HEK293 (cell line): ENCODE data around the gene SPTBN2.

Source experiments
- CTCF ChIA-PET: fragments of 350-600 bp; formaldehyde crosslinking; extraction: SDS; loops from one replicate; lab custom pipeline; 2021; ENCODE audit warnings: antibody characterized with exemption; lab: Yijun Ruan, JAX
- POLR2A ChIA-PET: fragments of 300-600 bp; formaldehyde crosslinking; extraction: SDS; loops from one replicate; lab custom pipeline; 2020; ENCODE audit warnings: antibody characterized with exemption, inconsistent platforms; lab: Yijun Ruan, JAX
- H3K27ac ChIP-seq: fragments of 200-500 bp; sonication (Bioruptor generic); 2 replicates; pipeline ENCODE4 v1.5.1; 2014; ENCODE audit warnings: low read depth, low read length, control low read depth, inconsistent platforms; ENCODE audit errors: extremely low read depth
- H3K36me3 ChIP-seq, 2 experiments: fragments of 200-500 bp in 1 of 2; sonication (Bioruptor generic) in 1 of 2; 1 replicate in 1 of 2; 2 replicates in 1 of 2; pipeline ENCODE4 v1.5.1; 2014 to 2017; ENCODE audit warnings: inconsistent platforms in 2 of 2, low read length in 2 of 2; ENCODE audit not compliant: control insufficient read depth in 2 of 2, insufficient read depth in 1 of 2
- H3K4me1 ChIP-seq: fragments of 200-500 bp; sonication (Bioruptor generic); 2 replicates; pipeline ENCODE4 v1.5.1; 2014; ENCODE audit warnings: mild to moderate bottlenecking, low read length, inconsistent platforms; ENCODE audit not compliant: control insufficient read depth, insufficient read depth
- H3K4me3 ChIP-seq: 2 replicates; pipeline ENCODE4 v1.5.1; 2011; ENCODE audit warnings: low read depth, mild to moderate bottlenecking, control low read depth, low read length, moderate library complexity
- H3K9me3 ChIP-seq: fragments of 200-500 bp; sonication (Bioruptor generic); 2 replicates; pipeline ENCODE4 v1.5.1; 2014; ENCODE audit warnings: low read depth, low read length, inconsistent platforms; ENCODE audit not compliant: control insufficient read depth, insufficient read depth
- MYNN ChIP-seq: fragments of 450-650 bp; formaldehyde crosslinking; IDR thresholded peaks from 2 replicates; pipeline ENCODE4 v1.5.1; 2016; ENCODE audit warnings: missing biosample characterization, missing genetic modification characterization, borderline replicate concordance
- OVOL3 ChIP-seq: fragments of 450-650 bp; formaldehyde crosslinking; IDR thresholded peaks from 2 replicates; pipeline ENCODE4 v1.5.1; 2016; ENCODE audit warnings: missing biosample characterization, missing genetic modification characterization
- PRDM1 ChIP-seq: fragments of 450-650 bp; formaldehyde crosslinking; IDR thresholded peaks from 2 replicates; pipeline ENCODE4; 2016; ENCODE audit warnings: missing biosample characterization, missing genetic modification characterization
- REPIN1 ChIP-seq: fragments of 450-650 bp; formaldehyde crosslinking; IDR thresholded peaks from 2 replicates; pipeline ENCODE4 v1.5.1; 2017; ENCODE audit warnings: missing biosample characterization, missing genetic modification characterization, low read depth
- SCRT2 ChIP-seq: fragments of 450-650 bp; formaldehyde crosslinking; IDR thresholded peaks from 2 replicates; pipeline ENCODE4 v1.5.1; 2016; ENCODE audit warnings: missing biosample characterization, missing genetic modification characterization
- ZBTB48 ChIP-seq: fragments of 450-650 bp; formaldehyde crosslinking; IDR thresholded peaks from 2 replicates; pipeline ENCODE4 v1.5.1; 2016; ENCODE audit warnings: missing biosample characterization, missing genetic modification characterization
- ZIC2 ChIP-seq: fragments of 450-650 bp; formaldehyde crosslinking; IDR thresholded peaks from 2 replicates; pipeline ENCODE4 v1.5.1; 2016; ENCODE audit warnings: missing biosample characterization, missing genetic modification characterization
- ZNF292 ChIP-seq: fragments of 450-650 bp; formaldehyde crosslinking; IDR thresholded peaks from 2 replicates; pipeline ENCODE4 v1.5.1; 2016; ENCODE audit warnings: low read depth, missing biosample characterization, missing genetic modification characterization, borderline replicate concordance
- ZNF341 ChIP-seq: fragments of 450-650 bp; formaldehyde crosslinking; IDR thresholded peaks from 2 replicates; pipeline ENCODE4; 2016; ENCODE audit warnings: low read depth, missing biosample characterization, missing genetic modification characterization
- ZNF394 ChIP-seq: fragments of 450-650 bp; formaldehyde crosslinking; IDR thresholded peaks from 2 replicates; pipeline ENCODE4 v1.5.1; 2016; ENCODE audit warnings: missing biosample characterization, missing genetic modification characterization, mild to moderate bottlenecking, moderate library complexity, borderline replicate concordance
- ZNF433 ChIP-seq: fragments of 450-650 bp; formaldehyde crosslinking; IDR thresholded peaks from 2 replicates; pipeline ENCODE4 v1.5.1; 2016; ENCODE audit warnings: missing biosample characterization, missing genetic modification characterization, low read depth
- ZNF571 ChIP-seq: fragments of 450-650 bp; formaldehyde crosslinking; IDR thresholded peaks from 2 replicates; pipeline ENCODE4 v1.5.0; 2017; ENCODE audit warnings: missing biosample characterization, missing genetic modification characterization
- ZNF626 ChIP-seq: fragments of 450-650 bp; sonication (Bioruptor Pico); formaldehyde crosslinking; IDR thresholded peaks from 2 replicates; pipeline ENCODE4 v1.5.1; 2018; ENCODE audit warnings: missing biosample characterization, missing genetic modification characterization, inconsistent platforms
- ZNF658 ChIP-seq: fragments of 450-650 bp; formaldehyde crosslinking; IDR thresholded peaks from 2 replicates; pipeline ENCODE4; 2016; ENCODE audit warnings: missing biosample characterization, missing genetic modification characterization
- ZNF776 ChIP-seq: fragments of 450-650 bp; formaldehyde crosslinking; IDR thresholded peaks from 2 replicates; pipeline ENCODE4 v1.5.0; 2017; ENCODE audit warnings: missing biosample characterization, missing genetic modification characterization, borderline replicate concordance
- ZNF791 ChIP-seq: fragments of 450-650 bp; formaldehyde crosslinking; IDR thresholded peaks from 2 replicates; pipeline ENCODE4 v1.5.1; 2016; ENCODE audit warnings: missing biosample characterization, missing genetic modification characterization
- ZXDB ChIP-seq: fragments of 450-650 bp; formaldehyde crosslinking; IDR thresholded peaks from 2 replicates; pipeline ENCODE4 v1.5.1; 2016; ENCODE audit warnings: missing biosample characterization, missing genetic modification characterization
- TF ChIP-seq, protein P1 (sequence below): fragments of 450-650 bp; formaldehyde crosslinking; IDR thresholded peaks from 2 replicates; pipeline ENCODE4 v1.5.1; 2016; ENCODE audit warnings: missing biosample characterization, missing genetic modification characterization
- TF ChIP-seq, protein P2 (sequence below): fragments of 450-650 bp; formaldehyde crosslinking; IDR thresholded peaks from 2 replicates; pipeline ENCODE4 v1.5.1; 2016; ENCODE audit warnings: missing biosample characterization, missing genetic modification characterization
- TF ChIP-seq, protein P3 (sequence below): fragments of 450-650 bp; formaldehyde crosslinking; IDR thresholded peaks from 2 replicates; pipeline ENCODE4 v1.5.1; 2016; ENCODE audit warnings: missing biosample characterization, missing genetic modification characterization

Gene SPTBN2

DNA sequence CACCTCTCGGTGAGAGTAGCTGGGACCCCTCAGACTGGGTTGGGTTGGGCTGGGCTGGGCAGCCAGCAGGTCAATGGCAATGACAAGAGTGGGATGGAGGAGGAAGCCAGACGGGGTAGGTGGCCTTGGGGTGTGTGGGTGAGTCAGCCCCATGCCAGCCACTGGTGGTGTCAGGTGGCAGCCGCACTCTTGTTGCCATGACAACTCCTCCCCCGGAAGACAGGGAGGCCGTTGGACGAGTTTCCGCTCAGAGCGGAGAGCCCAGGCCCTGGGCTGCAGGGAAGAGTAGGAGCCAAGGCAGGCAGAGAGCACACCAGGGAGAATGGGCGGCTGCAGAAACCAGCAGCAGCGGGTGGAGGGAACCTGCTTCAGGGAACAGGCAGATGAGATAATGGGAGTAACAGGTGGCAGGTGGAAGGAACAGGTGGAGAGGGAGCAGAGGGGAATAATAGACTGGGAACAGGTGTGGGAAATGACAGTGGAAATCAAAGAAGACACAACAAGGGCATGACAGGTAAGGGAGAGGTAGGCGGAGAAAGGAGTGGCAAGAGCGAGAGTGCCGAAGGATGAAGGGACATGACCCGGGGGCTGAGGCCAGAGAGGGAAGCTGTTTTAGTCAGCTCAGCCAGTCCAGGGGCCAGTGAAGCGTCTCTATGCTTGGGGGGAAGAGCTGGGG, 8.7 kb downstream of the SPTBN2 start (continued):
- TF ChIP-seq, protein P1, sequence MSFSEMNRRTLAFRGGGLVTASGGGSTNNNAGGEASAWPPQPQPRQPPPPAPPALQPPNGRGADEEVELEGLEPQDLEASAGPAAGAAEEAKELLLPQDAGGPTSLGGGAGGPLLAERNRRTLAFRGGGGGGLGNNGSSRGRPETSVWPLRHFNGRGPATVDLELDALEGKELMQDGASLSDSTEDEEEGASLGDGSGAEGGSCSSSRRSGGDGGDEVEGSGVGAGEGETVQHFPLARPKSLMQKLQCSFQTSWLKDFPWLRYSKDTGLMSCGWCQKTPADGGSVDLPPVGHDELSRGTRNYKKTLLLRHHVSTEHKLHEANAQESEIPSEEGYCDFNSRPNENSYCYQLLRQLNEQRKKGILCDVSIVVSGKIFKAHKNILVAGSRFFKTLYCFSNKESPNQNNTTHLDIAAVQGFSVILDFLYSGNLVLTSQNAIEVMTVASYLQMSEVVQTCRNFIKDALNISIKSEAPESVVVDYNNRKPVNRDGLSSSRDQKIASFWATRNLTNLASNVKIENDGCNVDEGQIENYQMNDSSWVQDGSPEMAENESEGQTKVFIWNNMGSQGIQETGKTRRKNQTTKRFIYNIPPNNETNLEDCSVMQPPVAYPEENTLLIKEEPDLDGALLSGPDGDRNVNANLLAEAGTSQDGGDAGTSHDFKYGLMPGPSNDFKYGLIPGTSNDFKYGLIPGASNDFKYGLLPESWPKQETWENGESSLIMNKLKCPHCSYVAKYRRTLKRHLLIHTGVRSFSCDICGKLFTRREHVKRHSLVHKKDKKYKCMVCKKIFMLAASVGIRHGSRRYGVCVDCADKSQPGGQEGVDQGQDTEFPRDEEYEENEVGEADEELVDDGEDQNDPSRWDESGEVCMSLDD (tag by site-specific recombination), result peak; percentile 44; the same call in 1 of the 2 replicates
- no peak for TF ChIP-seq ZNF658 (tag by site-specific recombination)
- TF ChIP-seq ZNF292, result no peak
- TF ChIP-seq ZNF433 (tag by site-specific recombination), result no peak
- TF ChIP-seq ZBTB48 (tag by site-specific recombination), result 0 out of 2 replicates have a peak, but pooled peaks have one; percentile 15
- no peak for TF ChIP-seq ZNF571
- no peak for TF ChIP-seq ZNF776 (tag by site-specific recombination)
- TF ChIP-seq ZNF341, result peak; percentile 70
- TF ChIP-seq ZNF394 (tag by site-specific recombination), result peak; percentile 96
- peak; percentile 100 for TF ChIP-seq SCRT2 (tag by site-specific recombination)
- no peak for TF ChIP-seq MYNN (tag by site-specific recombination)
- TF ChIP-seq, protein P2, sequence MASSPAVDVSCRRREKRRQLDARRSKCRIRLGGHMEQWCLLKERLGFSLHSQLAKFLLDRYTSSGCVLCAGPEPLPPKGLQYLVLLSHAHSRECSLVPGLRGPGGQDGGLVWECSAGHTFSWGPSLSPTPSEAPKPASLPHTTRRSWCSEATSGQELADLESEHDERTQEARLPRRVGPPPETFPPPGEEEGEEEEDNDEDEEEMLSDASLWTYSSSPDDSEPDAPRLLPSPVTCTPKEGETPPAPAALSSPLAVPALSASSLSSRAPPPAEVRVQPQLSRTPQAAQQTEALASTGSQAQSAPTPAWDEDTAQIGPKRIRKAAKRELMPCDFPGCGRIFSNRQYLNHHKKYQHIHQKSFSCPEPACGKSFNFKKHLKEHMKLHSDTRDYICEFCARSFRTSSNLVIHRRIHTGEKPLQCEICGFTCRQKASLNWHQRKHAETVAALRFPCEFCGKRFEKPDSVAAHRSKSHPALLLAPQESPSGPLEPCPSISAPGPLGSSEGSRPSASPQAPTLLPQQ, result no peak
- no peak for TF ChIP-seq ZNF791 (tag by site-specific recombination)
- no peak for TF ChIP-seq REPIN1
- TF ChIP-seq ZNF626 (tag by site-specific recombination), result no peak
- TF ChIP-seq PRDM1 (tag by site-specific recombination), result peak; percentile 93
- no peak for TF ChIP-seq ZXDB (tag by site-specific recombination)
- no peak for TF ChIP-seq OVOL3 (tag by site-specific recombination)
- TF ChIP-seq, protein P3, sequence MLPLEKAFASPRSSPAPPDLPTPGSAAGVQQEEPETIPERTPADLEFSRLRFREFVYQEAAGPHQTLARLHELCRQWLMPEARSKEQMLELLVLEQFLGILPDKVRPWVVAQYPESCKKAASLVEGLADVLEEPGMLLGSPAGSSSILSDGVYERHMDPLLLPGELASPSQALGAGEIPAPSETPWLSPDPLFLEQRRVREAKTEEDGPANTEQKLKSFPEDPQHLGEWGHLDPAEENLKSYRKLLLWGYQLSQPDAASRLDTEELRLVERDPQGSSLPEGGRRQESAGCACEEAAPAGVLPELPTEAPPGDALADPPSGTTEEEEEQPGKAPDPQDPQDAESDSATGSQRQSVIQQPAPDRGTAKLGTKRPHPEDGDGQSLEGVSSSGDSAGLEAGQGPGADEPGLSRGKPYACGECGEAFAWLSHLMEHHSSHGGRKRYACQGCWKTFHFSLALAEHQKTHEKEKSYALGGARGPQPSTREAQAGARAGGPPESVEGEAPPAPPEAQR (tag by site-specific recombination), result no peak

DNA sequence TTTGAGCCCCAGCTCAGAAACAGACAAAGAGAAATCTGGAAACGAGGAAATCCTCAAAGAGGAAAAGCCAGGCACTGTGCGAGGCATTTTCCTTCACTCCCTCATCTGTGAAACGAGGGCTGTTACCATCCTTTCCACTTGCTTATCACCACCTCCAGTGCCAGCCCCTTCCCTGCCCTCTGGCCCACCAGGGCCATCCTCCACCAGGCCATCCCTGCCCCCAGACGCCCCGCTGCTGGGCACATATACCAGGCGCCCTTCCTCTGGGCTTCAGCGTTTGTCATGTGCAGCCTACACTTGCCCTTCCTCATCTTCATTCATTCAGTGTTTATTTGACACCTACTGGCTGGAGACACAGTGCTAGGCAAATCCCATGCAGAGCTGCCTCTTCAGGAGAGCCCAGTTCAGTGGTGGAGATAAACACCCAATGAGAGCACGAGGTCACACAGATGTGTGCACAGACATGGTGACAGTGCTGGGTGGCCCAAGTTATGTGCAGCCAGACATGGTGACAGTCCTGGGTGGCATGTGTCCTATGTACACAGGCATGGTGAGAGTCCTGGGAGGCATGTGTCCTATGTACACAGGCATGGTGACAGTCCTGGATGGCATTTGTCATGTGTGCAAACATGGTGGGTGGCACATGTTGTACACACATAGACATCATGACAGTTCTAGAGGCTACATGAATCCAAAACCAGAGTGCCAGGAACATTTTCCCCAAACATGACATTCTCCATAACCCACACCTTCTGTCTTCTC, 9.7 kb downstream of the SPTBN2 start:
- POLR2A ChIA-PET, result no interaction called here

More for the DNA sequence above, 9.7 kb downstream of the SPTBN2 start:
- peaks cover 0 to 47% of the 10 kb centered on the region in 2 experiments; a peak in 2 of 3 replicates for H3K36me3 ChIP-seq
- no peaks in the 10 kb centered on the region for H3K9me3 ChIP-seq
- CTCF ChIA-PET, result no interaction called here
- no peak overlapping the region for H3K27ac ChIP-seq
- TF ChIP-seq ZIC2 (0 out of 2 replicates have a peak, but pooled peaks have one; percentile 30), OVOL3 (tag by site-specific recombination) (no peak)
- H3K4me3 ChIP-seq, result no peak overlapping the region
- H3K4me1 ChIP-seq, result peaks cover 11% of the 10 kb centered on the region; the same call in 1 of the 2 replicates
